K562 (cell line): ENCODE data around the gene PRSS22. TPM values are rescaled to one million over a fixed set of nuclear protein-coding genes. Genes with fewer than 3 reads are reported as not detected.

Experiments used
- BRD9 ChIP-seq: fragments of 450-650 bp; IDR thresholded peaks from 2 replicates; pipeline ENCODE4 v1.6.1; 2018; ENCODE audit warnings: low read depth; ENCODE audit not compliant: partially characterized antibody
- CTCF ChIP-seq, 3 experiments: IDR thresholded peaks in 2 of 3; conservative IDR thresholded peaks in 1 of 3; 2 replicates each; pipeline ENCODE4 v1.5.1; 2011 to 2012; ENCODE audit warnings: low read length in 3 of 3, mild to moderate bottlenecking in 3 of 3, control low read depth in 2 of 3, improper control_type of control experiment in 1 of 3, inconsistent platforms in 1 of 3, low read depth in 1 of 3, mixed read lengths in 1 of 3, moderate library complexity in 1 of 3; ENCODE audit not compliant: insufficient read depth in 2 of 3
- FIP1L1 ChIP-seq: fragments of 200-400 bp; formaldehyde crosslinking; IDR thresholded peaks from 2 replicates; pipeline ENCODE4 v1.6.1; 2018; ENCODE audit warnings: mild to moderate bottlenecking, low read depth, low read length; ENCODE audit not compliant: poor library complexity, severe bottlenecking
- GABPB2 ChIP-seq: fragments of 250-450 bp; sonication (Bioruptor Pico); conservative IDR thresholded peaks from 2 replicates; pipeline ENCODE4 v1.5.1; 2021; ENCODE audit warnings: mild to moderate bottlenecking
- HNRNPUL1 ChIP-seq: fragments of 200-400 bp; formaldehyde crosslinking; IDR thresholded peaks from 2 replicates; pipeline ENCODE4 v1.6.1; 2017; ENCODE audit warnings: low read length
- ILF3 ChIP-seq: fragments of 450-650 bp; IDR thresholded peaks from 2 replicates; pipeline ENCODE4 v1.6.1; 2018; ENCODE audit warnings: antibody characterized with exemption, mild to moderate bottlenecking, moderate library complexity, borderline replicate concordance
- LCOR ChIP-seq: sonication (generic); formaldehyde crosslinking; IDR thresholded peaks from 2 replicates; pipeline ENCODE4 v1.8.0; 2022; ENCODE audit warnings: mild to moderate bottlenecking, missing genetic modification reagents
- MECOM ChIP-seq: fragments of 250-450 bp; sonication (Bioruptor Pico); IDR thresholded peaks from 2 replicates; pipeline ENCODE4 v1.8.0; 2022; ENCODE audit warnings: inconsistent platforms
- NCOA1 ChIP-seq: fragments of 450-650 bp; IDR thresholded peaks from 2 replicates; pipeline ENCODE4 v1.6.1; 2016; ENCODE audit warnings: low read depth
- NR2C2 ChIP-seq, 2 experiments: fragments of 200-800 bp in 1 of 2; sonication (Bioruptor generic) in 1 of 2; sonication (generic) in 1 of 2; formaldehyde crosslinking in 1 of 2; IDR thresholded peaks; 2 replicates each; pipeline versions ENCODE4 v1.6.1 to v1.8.0; 2016 to 2022; ENCODE audit warnings: mild to moderate bottlenecking in 1 of 2, missing compliant biosample characterization in 1 of 2, missing genetic modification characterization in 1 of 2, missing genetic modification reagents in 1 of 2
- POU5F1 ChIP-seq: fragments of 150-350 bp; IDR thresholded peaks from 2 replicates; pipeline ENCODE4 v1.6.1; 2014; ENCODE audit warnings: borderline replicate concordance, low read length, low read depth, mild to moderate bottlenecking; ENCODE audit not compliant: partially characterized antibody
- RBBP5 ChIP-seq: fragments of 200-600 bp; sonication (generic); IDR thresholded peaks from 2 replicates; pipeline ENCODE4 v1.6.1; 2012; ENCODE audit warnings: borderline replicate concordance, mild to moderate bottlenecking, low read length, control low read depth, inconsistent platforms; ENCODE audit not compliant: insufficient read depth, poor library complexity, severe bottlenecking
- SMAD2 ChIP-seq: fragments of 150-350 bp; IDR thresholded peaks from 2 replicates; pipeline ENCODE4 v1.6.1; 2014; ENCODE audit warnings: low read depth, mild to moderate bottlenecking, low read length
- ZNF407 ChIP-seq: fragments of 450-650 bp; IDR thresholded peaks from 2 replicates; pipeline ENCODE4 v1.6.1; 2016; ENCODE audit warnings: low read depth
- polyA plus RNA-seq, 8 experiments: library from polyadenylated mRNA; depleted of rRNA in 4 of 8; stranded (reverse) in 5 of 8; unstranded in 3 of 8; fragments of >200 nt; fragmentation: Nextera tagmentation in 2 of 8; fragmentation: Illumina TruSeq in 1 of 8; extraction: Ambion mirVana in 2 of 8; extraction: Trizol in 1 of 8; gene quantifications; 2 replicates each; pipeline versions ENCODE4 v1.2.1 to v1.2.3, GENCODE V29; 2011 to 2014; ENCODE audit warnings: inconsistent platforms in 1 of 8, missing spikeins in 1 of 8
- total RNA-seq, 7 experiments: library from RNA; depleted of rRNA in 6 of 7; stranded (reverse); fragments of >200 nt in 6 of 7; fragmentation: Illumina TruSeq in 2 of 7; extraction: Trizol in 2 of 7; gene quantifications; 2 replicates each; pipeline versions ENCODE4 v1.2.1 to v1.2.3, GENCODE V29; 2011 to 2021; ENCODE audit warnings: low replicate concordance in 1 of 7
- TF ChIP-seq, protein P1 (sequence below): fragments of 250-450 bp; sonication (Bioruptor Pico); IDR thresholded peaks from 2 replicates; pipeline ENCODE4 v1.8.0; 2022; ENCODE audit warnings: moderate library complexity, mild to moderate bottlenecking, inconsistent platforms

PRSS22 gene
- total and polyA plus RNA-seq, 9 of the 15 experiments (the other 6 are each of a cell fraction or from before 2014, with no cell fraction given), result 0.13 to 0.42 TPM; not detected in 7

- TF ChIP-seq ZNF407, result no peak
- no peak for TF ChIP-seq GABPB2
- no peak for TF ChIP-seq POU5F1
- no peak for TF ChIP-seq CTCF (IDR thresholded peaks at IDR 0.05 in 2 of 3, conservative IDR thresholded peaks at IDR 0.05 in 1 of 3; ENCODE audit: insufficient read depth in 2 of 3, low read depth in 1 of 3, low read length in 3 of 3)
- TF ChIP-seq LCOR (CRISPR knock-in tag), result no peak
- no peak for TF ChIP-seq MECOM (CRISPR knock-in tag)
- TF ChIP-seq NCOA1, result no peak
- no peak for TF ChIP-seq SMAD2
- TF ChIP-seq FIP1L1, result no peak
- TF ChIP-seq RBBP5, result no peak
- TF ChIP-seq HNRNPUL1, result no peak
- TF ChIP-seq ILF3, result no peak
- no peak for TF ChIP-seq BRD9
- TF ChIP-seq, protein P1, sequence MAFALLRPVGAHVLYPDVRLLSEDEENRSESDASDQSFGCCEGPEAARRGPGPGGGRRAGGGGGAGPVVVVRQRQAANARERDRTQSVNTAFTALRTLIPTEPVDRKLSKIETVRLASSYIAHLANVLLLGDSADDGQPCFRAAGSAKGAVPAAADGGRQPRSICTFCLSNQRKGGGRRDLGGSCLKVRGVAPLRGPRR (CRISPR knock-in tag), result no peak
- no peak for TF ChIP-seq NR2C2 (CRISPR knock-in tag; IDR thresholded peaks at IDR 0.05)
- TF ChIP-seq NR2C2 (tag; IDR thresholded peaks at IDR 0.05), result no peak
Measured at GRCh38 chr16:2860826-2861567, 3.0 kb upstream of the PRSS22 start (continued).
